MM.1S (cell line): ENCODE measurements around the gene LRAT.

Experiments used
- EZH2 ChIP-seq: fragments of 300-600 bp; sonication (generic); optimal IDR thresholded peaks from 2 replicates; pipeline ENCODE3; 2017; ENCODE audit warnings: low read depth, mild to moderate bottlenecking, antibody characterized with exemption, low read length, mixed read lengths
- TF ChIP-seq, protein P1 (sequence below): fragments of 300-600 bp; sonication (generic); IDR thresholded peaks from 2 replicates; pipeline ENCODE4 v1.5.1; 2016; ENCODE audit warnings: antibody characterized with exemption, low read length, mixed read lengths

GRCh38 chr4:154719087-154719486 lies 24.7 kb upstream of the LRAT start:
- TF ChIP-seq, protein P1, sequence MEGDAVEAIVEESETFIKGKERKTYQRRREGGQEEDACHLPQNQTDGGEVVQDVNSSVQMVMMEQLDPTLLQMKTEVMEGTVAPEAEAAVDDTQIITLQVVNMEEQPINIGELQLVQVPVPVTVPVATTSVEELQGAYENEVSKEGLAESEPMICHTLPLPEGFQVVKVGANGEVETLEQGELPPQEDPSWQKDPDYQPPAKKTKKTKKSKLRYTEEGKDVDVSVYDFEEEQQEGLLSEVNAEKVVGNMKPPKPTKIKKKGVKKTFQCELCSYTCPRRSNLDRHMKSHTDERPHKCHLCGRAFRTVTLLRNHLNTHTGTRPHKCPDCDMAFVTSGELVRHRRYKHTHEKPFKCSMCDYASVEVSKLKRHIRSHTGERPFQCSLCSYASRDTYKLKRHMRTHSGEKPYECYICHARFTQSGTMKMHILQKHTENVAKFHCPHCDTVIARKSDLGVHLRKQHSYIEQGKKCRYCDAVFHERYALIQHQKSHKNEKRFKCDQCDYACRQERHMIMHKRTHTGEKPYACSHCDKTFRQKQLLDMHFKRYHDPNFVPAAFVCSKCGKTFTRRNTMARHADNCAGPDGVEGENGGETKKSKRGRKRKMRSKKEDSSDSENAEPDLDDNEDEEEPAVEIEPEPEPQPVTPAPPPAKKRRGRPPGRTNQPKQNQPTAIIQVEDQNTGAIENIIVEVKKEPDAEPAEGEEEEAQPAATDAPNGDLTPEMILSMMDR: no peak
- TF ChIP-seq EZH2: no peak
